Lower lobe of right lung (tissue), 2 donors: Measurements from ENCODE around the gene PLXNA3. TPM values are rescaled to one million over a fixed set of nuclear protein-coding genes. Genes with fewer than 3 reads are reported as not detected.

Experiments
- ATAC-seq, 2 donors: fragments of 200-7000 bp; cut with Tn5 transposase; one replicate each; pipeline ENCODE4 v1.9.1; 2020 to 2022; ENCODE audit warnings: mild to moderate bottlenecking in 2 of 2, moderate library complexity in 2 of 2
- DNase-seq: peaks from one replicate; pipeline ENCODE4 v3.0.0-alpha.2; 2020
- H3K27ac ChIP-seq: fragments of 200-600 bp; one replicate; pipeline ENCODE4 v1.8.0; 2022
- H3K27me3 ChIP-seq: fragments of 200-600 bp; one replicate; pipeline ENCODE4 v1.8.0; 2022; ENCODE audit warnings: low read depth
- H3K36me3 ChIP-seq: fragments of 200-600 bp; one replicate; pipeline ENCODE4 v1.8.0; 2022; ENCODE audit warnings: mild to moderate bottlenecking
- H3K4me1 ChIP-seq: fragments of 200-600 bp; one replicate; pipeline ENCODE4 v1.8.0; 2022
- H3K4me3 ChIP-seq: fragments of 200-600 bp; one replicate; pipeline ENCODE4 v1.8.0; 2022; ENCODE audit warnings: mild to moderate bottlenecking
- H3K9me3 ChIP-seq: fragments of 200-600 bp; one replicate; pipeline ENCODE4 v1.8.0; 2022
- CTCF ChIP-seq: fragments of 200-600 bp; IDR thresholded peaks from one replicate; pipeline ENCODE4 v1.8.0; 2022; ENCODE audit warnings: antibody characterized with exemption, mild to moderate bottlenecking
- intact Hi-C: fragments of 100-400 bp; cut with DNase I; formaldehyde crosslinking; loops from one replicate; pipeline ENCODE4 v1.11.0; 2022
- total RNA-seq: library from RNA; stranded (reverse); fragmentation: NEBNext Ultra II Directional; extraction: Animal tissue kit (Norgen Biotek cat#: 25700); gene quantifications from one replicate; pipeline ENCODE4 v1.2.1, GENCODE V29; 2021
- donor health status: DM: no; HTN: yes; CAD: no; lungs with severe emphysema.

Gene PLXNA3
- total RNA-seq, 1 donor from 2014 or later, result 49.0 TPM

- intact Hi-C loops, result no loop called here
- peaks cover 55% of the 10 kb centered on the region for H3K36me3 ChIP-seq
These were observed 21.6 kb upstream of the PLXNA3 start for GRCh38 chrX:154436374-154436982.

GRCh38 chrX:154436983-154437752 lies 20.9 kb upstream of the PLXNA3 start, which contains the start of gene GDI1:
Gene GDI1 (plus strand): TSS chrX:154437154. CDS start chrX:154437255, 101 bp downstream.
- intact Hi-C loops, result no loop called here
- peaks cover 60% of the 10 kb centered on the region for H3K36me3 ChIP-seq
- H3K27me3 ChIP-seq, result no peaks in the 10 kb centered on the region
- DNase-seq (peak; percentile 71), ATAC-seq (peak; percentile 76 to 83)
- no peak for TF ChIP-seq CTCF
- H3K4me1 ChIP-seq, result peaks cover 12% of the 10 kb centered on the region
- no peaks in the 10 kb centered on the region for H3K9me3 ChIP-seq
- H3K4me3 ChIP-seq, result peak within 1 kb of the TSS; percentile 79
- H3K27ac ChIP-seq, result peak within 1 kb of the TSS; percentile 81

More at GRCh38 chrX:154436374-154436982, 21.6 kb upstream of the PLXNA3 start:
- no peak for TF ChIP-seq CTCF
- Histone ChIP-seq H3K27me3 (no peaks in the 10 kb centered on the region), H3K4me1 (peaks cover 12% of the 10 kb centered on the region), H3K9me3 (no peaks in the 10 kb centered on the region), H3K4me3 (peak overlapping the region; percentile 79), H3K27ac (peak overlapping the region; percentile 81)
- ATAC-seq (peak; percentile 46 to 57), DNase-seq (peak; percentile 53)

DNA sequence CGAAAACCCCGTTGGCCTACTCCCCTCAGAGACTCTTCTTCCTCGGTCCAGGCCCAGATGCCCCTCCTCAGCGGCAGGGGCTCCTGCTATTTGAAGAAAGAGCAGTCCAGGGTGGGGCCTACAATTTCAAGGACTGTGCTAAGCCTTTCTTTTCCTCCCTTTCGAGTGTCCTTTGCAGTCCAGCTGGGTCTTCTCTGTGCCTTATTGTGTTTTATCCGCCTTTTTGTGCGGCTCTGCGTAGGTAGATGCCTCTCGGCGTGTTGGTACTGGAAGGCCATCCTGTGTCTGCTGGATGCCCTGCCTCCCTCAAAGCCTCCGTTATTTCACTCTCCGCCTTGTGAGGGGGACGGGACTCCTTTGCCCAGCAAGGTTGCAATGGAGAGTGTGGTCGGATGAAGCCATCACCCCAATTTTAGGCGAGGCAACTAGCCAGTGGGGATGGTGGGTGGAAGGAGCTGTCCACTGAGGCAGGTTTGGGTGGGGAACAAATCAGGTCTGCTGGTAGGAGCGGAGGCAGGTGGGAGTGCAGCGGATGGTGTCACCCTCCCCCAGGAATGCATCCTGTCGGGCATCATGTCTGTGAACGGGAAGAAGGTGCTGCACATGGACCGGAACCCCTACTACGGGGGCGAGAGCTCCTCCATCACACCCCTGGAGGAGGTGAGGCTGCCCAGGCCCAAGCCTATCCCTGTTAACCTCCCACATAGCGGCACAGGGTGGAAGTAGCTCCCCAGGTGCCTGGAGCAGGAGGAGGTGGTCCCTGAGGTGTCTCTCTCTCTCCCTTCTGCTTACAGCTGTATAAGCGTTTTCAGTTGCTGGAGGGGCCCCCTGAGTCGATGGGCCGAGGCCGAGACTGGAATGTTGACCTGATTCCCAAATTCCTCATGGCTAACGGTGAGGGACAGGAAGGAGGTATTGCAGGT lies 19.8 kb upstream of the PLXNA3 start:
- H3K4me1 ChIP-seq, result peaks cover 12% of the 10 kb centered on the region
- peak overlapping the region; percentile 81 for H3K27ac ChIP-seq
- intact Hi-C loops, result no loop called here
- peaks cover 55% of the 10 kb centered on the region for H3K36me3 ChIP-seq
- DNase-seq, result no peak
- no peak for TF ChIP-seq CTCF
- H3K27me3 ChIP-seq, result no peaks in the 10 kb centered on the region
- H3K4me3 ChIP-seq, result peak overlapping the region; percentile 79
- no peaks in the 10 kb centered on the region for H3K9me3 ChIP-seq
- ATAC-seq, result no peak

DNA sequence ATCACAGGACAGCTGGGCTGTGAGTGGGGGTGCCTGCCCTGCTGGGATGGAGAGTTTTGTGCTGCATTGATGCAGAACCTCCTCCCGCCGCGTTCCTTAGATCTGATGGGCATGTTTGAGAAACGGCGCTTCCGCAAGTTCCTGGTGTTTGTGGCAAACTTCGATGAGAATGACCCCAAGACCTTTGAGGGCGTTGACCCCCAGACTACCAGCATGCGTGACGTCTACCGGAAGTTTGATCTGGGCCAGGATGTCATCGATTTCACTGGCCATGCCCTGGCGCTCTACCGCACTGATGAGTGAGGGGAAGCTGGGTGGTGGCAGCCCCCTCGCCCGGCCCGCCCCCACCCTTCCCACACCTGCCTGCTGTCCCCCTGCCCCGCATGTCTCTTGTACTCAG lies 18.2 kb upstream of the PLXNA3 start:
- intact Hi-C loops, result no loop called here
- Histone ChIP-seq H3K27ac (no peak overlapping the region), H3K4me1 (peaks cover 14% of the 10 kb centered on the region), H3K27me3 (no peaks in the 10 kb centered on the region), H3K36me3 (peaks cover 39% of the 10 kb centered on the region), H3K4me3 (no peak overlapping the region), H3K9me3 (no peaks in the 10 kb centered on the region)
- no peak for DNase-seq
- no peak for TF ChIP-seq CTCF
- no peak for ATAC-seq

GRCh38 chrX:154440623-154441357 lies 17.3 kb upstream of the PLXNA3 start:
- peaks cover 24% of the 10 kb centered on the region for H3K4me1 ChIP-seq
- no peaks in the 10 kb centered on the region for H3K27me3 ChIP-seq
- H3K36me3 ChIP-seq, result peaks cover 32% of the 10 kb centered on the region
- DNase-seq (no peak), ATAC-seq (no peak)
- H3K27ac ChIP-seq, result no peak overlapping the region
- no peaks in the 10 kb centered on the region for H3K9me3 ChIP-seq
- H3K4me3 ChIP-seq, result no peak overlapping the region
- no peak for TF ChIP-seq CTCF
- intact Hi-C loops, result no loop called here
